Smooth muscle cell (in vitro differentiated cells): ENCODE measurements around the gene CRB2. TPM values are rescaled to one million over a fixed set of nuclear protein-coding genes. Genes with fewer than 3 reads are reported as not detected.

Experiments used
- DNase-seq: peaks from one replicate; lab custom pipeline; 2025; ENCODE audit not compliant: unreplicated experiment; lab: John Stamatoyannopoulos, UW
- H2AFZ ChIP-seq: fragments of 200-600 bp; sonication (generic); 2 replicates; pipeline ENCODE4 v1.6.0; 2016; ENCODE audit warnings: antibody characterized with exemption, low read depth, mild to moderate bottlenecking
- H3F3A ChIP-seq: fragments of 200-600 bp; sonication (generic); 2 replicates; pipeline ENCODE4 v1.6.0; 2017; ENCODE audit warnings: antibody characterized with exemption, low read depth
- H3K27ac ChIP-seq: fragments of 200-600 bp; sonication (generic); 2 replicates; pipeline ENCODE4 v1.5.1; 2016; ENCODE audit warnings: low read depth, mild to moderate bottlenecking
- H3K27me3 ChIP-seq: fragments of 200-600 bp; sonication (generic); 2 replicates; pipeline ENCODE4 v1.6.1; 2016; ENCODE audit warnings: low read depth, mild to moderate bottlenecking
- H3K36me3 ChIP-seq: fragments of 200-600 bp; sonication (generic); 2 replicates; pipeline ENCODE4 v1.5.1; 2016; ENCODE audit warnings: low read depth
- H3K4me1 ChIP-seq: fragments of 200-600 bp; sonication (generic); 2 replicates; pipeline ENCODE4 v1.5.1; 2016; ENCODE audit warnings: low read depth
- H3K4me2 ChIP-seq: fragments of 200-600 bp; sonication (generic); 2 replicates; pipeline ENCODE4 v1.6.0; 2016; ENCODE audit warnings: mild to moderate bottlenecking
- H3K4me3 ChIP-seq: fragments of 200-600 bp; sonication (generic); 2 replicates; pipeline ENCODE4 v1.5.1; 2016; ENCODE audit warnings: mild to moderate bottlenecking
- H3K79me2 ChIP-seq: fragments of 200-600 bp; sonication (generic); 2 replicates; pipeline ENCODE4 v1.6.0; 2016; ENCODE audit warnings: low read depth, mild to moderate bottlenecking
- H3K9ac ChIP-seq: fragments of 200-600 bp; sonication (generic); 2 replicates; pipeline ENCODE4 v1.6.0; 2016; ENCODE audit warnings: low read depth
- H3K9me3 ChIP-seq: fragments of 200-600 bp; sonication (generic); replicated peaks from 2 replicates; pipeline ENCODE4 v1.5.1; 2016; ENCODE audit warnings: low read depth
- H4K20me1 ChIP-seq: fragments of 200-600 bp; sonication (generic); 2 replicates; pipeline ENCODE4 v1.6.0; 2016; ENCODE audit warnings: low read depth
- CTCF ChIP-seq: fragments of 200-600 bp; sonication (generic); IDR thresholded peaks from 2 replicates; pipeline ENCODE4 v1.5.1; 2017; ENCODE audit warnings: borderline replicate concordance, mild to moderate bottlenecking, antibody characterized with exemption; ENCODE audit not compliant: insufficient read depth, poor library complexity, severe bottlenecking
- WGBS: methylation state at CpG from one replicate; pipeline ENCODE4 v1.1.7; 2016; ENCODE audit warnings: low lambda C conversion rate; 5-methylcytosine and 5-hydroxymethylcytosine counted together
- polyA plus RNA-seq: library from polyadenylated mRNA; unstranded; fragments of >200 nt; fragmentation: Nextera tagmentation; extraction: Ambion mirVana; gene quantifications from 2 replicates; pipeline ENCODE4 v1.2.1, GENCODE V29; 2016
- total RNA-seq: library from RNA; depleted of rRNA; stranded (reverse); fragments of >200 nt; gene quantifications from 2 replicates; pipeline ENCODE4 v1.2.3, GENCODE V29; 2014

Gene CRB2
- total and polyA plus RNA-seq, 2 experiments from 2014 or later: 1.7 to 3.1 TPM

DNA sequence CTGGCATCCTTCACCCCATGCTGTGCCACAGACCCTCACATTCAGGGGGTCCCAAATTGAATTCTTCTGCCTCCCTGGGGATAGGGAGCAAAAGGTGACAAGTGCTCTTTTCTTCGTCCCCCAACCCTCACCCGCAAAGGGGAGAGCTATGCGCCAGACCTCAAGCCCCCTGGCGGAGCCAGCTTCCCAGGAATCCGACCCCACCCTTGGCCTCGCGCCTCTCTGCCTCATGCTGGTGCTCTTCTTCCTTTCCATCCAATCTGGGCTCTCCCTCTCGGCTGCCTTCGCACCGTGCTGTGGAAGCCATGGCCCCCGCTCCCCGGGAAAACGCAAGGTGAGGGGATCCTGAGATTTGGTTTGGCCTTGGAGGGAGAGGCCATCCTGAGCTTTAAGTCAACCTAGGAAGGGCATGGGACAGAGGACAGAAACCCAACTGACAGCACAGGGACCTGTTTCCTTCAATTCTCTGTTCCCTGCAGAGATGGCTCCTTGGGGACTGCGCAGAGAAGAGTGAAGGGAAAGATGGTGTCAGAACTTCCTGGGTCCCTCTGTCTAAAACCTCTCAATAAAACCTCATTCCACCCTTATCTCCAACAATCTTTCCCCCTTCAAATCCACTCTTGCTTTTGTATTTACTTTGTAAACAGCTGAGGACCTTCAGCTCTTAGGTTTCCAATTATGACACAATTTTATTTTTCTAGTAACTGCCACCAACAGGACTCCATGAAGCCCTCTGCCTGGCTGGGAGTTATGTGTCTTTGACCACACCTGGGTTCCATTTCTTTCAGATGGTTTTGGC, 36.3 kb upstream of the CRB2 start:
- Histone ChIP-seq H3F3A (no peaks in the 10 kb centered on the region), H3K36me3 (no peaks in the 10 kb centered on the region), H3K9me3 (no peaks in the 10 kb centered on the region), H3K27ac (no peak overlapping the region), H4K20me1 (no peaks in the 10 kb centered on the region), H3K4me3 (no peak overlapping the region), H2AFZ (no peak overlapping the region), H3K27me3 (no peaks in the 10 kb centered on the region), H3K9ac (no peak overlapping the region), H3K4me1 (peaks cover 5% of the 10 kb centered on the region), H3K79me2 (no peaks in the 10 kb centered on the region), H3K4me2 (no peak overlapping the region)
- no peak for TF ChIP-seq CTCF
- DNase-seq: no peak
- 87% methylated on average over 14 of the region's 14 CpGs for WGBS

GRCh38 chr9:123320814-123321213, 35.2 kb upstream of the CRB2 start:
- Histone ChIP-seq H4K20me1 (no peaks in the 10 kb centered on the region), H3K9ac (no peak overlapping the region), H3K9me3 (no peaks in the 10 kb centered on the region), H3K79me2 (no peaks in the 10 kb centered on the region), H3K4me3 (no peak overlapping the region), H3K27me3 (no peaks in the 10 kb centered on the region), H3K4me1 (peaks cover 5% of the 10 kb centered on the region), H3K36me3 (no peaks in the 10 kb centered on the region), H3F3A (no peaks in the 10 kb centered on the region), H3K4me2 (no peak overlapping the region), H2AFZ (no peak overlapping the region), H3K27ac (no peak overlapping the region)
- TF ChIP-seq CTCF: no peak
- 91% methylated on average over 5 of the region's 5 CpGs for WGBS
- DNase-seq: no peak

- 94% methylated on average over 7 of the region's 7 CpGs for WGBS
- no peak for DNase-seq
Observed at GRCh38 chr9:123321616-123322272, 34.3 kb upstream of the CRB2 start.

More at GRCh38 chr9:123321616-123322272, 34.3 kb upstream of the CRB2 start:
- no peaks in the 10 kb centered on the region for H3K27me3 ChIP-seq
- no peak overlapping the region for H3K9ac ChIP-seq
- no peaks in the 10 kb centered on the region for H4K20me1 ChIP-seq
- H3K4me1 ChIP-seq: peaks cover 5% of the 10 kb centered on the region
- no peak overlapping the region for H3K4me2 ChIP-seq
- no peak overlapping the region for H2AFZ ChIP-seq
- TF ChIP-seq CTCF: no peak
- H3K27ac ChIP-seq: no peak overlapping the region
- no peaks in the 10 kb centered on the region for H3K9me3 ChIP-seq
- no peaks in the 10 kb centered on the region for H3K36me3 ChIP-seq
- no peaks in the 10 kb centered on the region for H3F3A ChIP-seq
- no peak overlapping the region for H3K4me3 ChIP-seq
- H3K79me2 ChIP-seq: no peaks in the 10 kb centered on the region
